Vagina (tissue), 2 donors: ENCODE measurements around the gene ANOS1. TPM values are rescaled to one million over a fixed set of nuclear protein-coding genes. Genes with fewer than 3 reads are reported as not detected.

Experiments
- DNase-seq, 2 donors: peaks; one replicate each; pipeline ENCODE4 v3.0.0-alpha.2; 2017; ENCODE audit errors: extremely low spot score in 2 of 2
- H3K27ac ChIP-seq: fragments of 200-600 bp; sonication (generic); one replicate; pipeline ENCODE4 v1.5.1; 2019
- H3K27me3 ChIP-seq: fragments of 200-600 bp; sonication (generic); one replicate; pipeline ENCODE4 v1.5.1; 2019
- H3K36me3 ChIP-seq, 2 donors: fragments of 200-600 bp; sonication (generic); one replicate each; pipeline ENCODE4 v1.5.1; 2017 to 2019
- H3K4me1 ChIP-seq: fragments of 200-600 bp; sonication (generic); one replicate; pipeline ENCODE4 v1.5.1; 2019
- H3K4me3 ChIP-seq, 2 donors: fragments of 200-600 bp; sonication (generic); 1 replicate in 1 of 2; 2 replicates in 1 of 2; pipeline ENCODE4 v1.5.1; 2016 to 2019
- H3K9me3 ChIP-seq: fragments of 200-600 bp; sonication (generic); one replicate; pipeline ENCODE4 v1.5.1; 2019
- POLR2A ChIP-seq, 2 donors: fragments of 450-650 bp; IDR thresholded peaks; one replicate each; pipeline ENCODE4 v1.6.1; 2017; ENCODE audit warnings: antibody characterized with exemption in 2 of 2, mild to moderate bottlenecking in 2 of 2, moderate library complexity in 2 of 2
- POLR2AphosphoS5 ChIP-seq, 2 donors: sonication (generic); formaldehyde crosslinking; IDR thresholded peaks; one replicate each; pipeline ENCODE4 v1.9.0; 2017; ENCODE audit warnings: antibody characterized with exemption in 2 of 2, mild to moderate bottlenecking in 2 of 2, low read depth in 1 of 2; ENCODE audit not compliant: insufficient read depth in 1 of 2
- intact Hi-C: fragments of 100-400 bp; cut with DNase I; formaldehyde crosslinking; loops from one replicate; pipeline ENCODE4 v1.15.1; 2023
- total RNA-seq: library from RNA; depleted of rRNA; stranded (reverse); fragments of >200 nt; gene quantifications from one replicate; pipeline ENCODE4 v1.2.3, GENCODE V29; 2016
- TF ChIP-seq, protein P1 (sequence below), 3 experiments: fragments of 450-650 bp in 2 of 3; fragments of 200-600 bp in 1 of 3; sonication (generic) in 1 of 3; IDR thresholded peaks; one replicate each; pipeline ENCODE4 v1.5.1; 2017 to 2019; ENCODE audit warnings: antibody characterized with exemption in 3 of 3, mild to moderate bottlenecking in 2 of 3, moderate library complexity in 2 of 3

ANOS1 gene
- total RNA-seq, 1 donor from 2014 or later, result 3.2 TPM

DNA sequence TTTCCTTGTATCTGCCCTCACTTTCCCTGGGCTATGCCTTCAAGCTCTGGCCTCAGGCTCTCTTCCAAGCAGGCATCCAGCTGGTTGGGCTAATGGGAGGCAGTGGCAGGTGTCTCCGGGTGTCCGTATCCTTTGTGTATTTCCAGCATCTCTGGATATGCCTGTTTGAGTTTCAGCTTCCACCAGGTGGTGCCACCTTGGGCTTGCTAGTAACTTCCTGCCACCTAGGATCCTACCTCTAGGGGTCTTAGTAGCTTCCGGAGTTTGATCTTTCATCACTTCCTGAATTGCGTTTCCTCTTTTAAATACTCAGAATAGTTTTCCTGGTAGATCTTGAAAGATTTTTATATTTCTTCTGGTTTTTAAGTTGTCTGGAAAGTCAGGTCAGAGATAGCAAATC is 23.2 kb upstream of the ANOS1 start:
- H3K27me3 ChIP-seq, result no peaks in the 10 kb centered on the region
- H3K27ac ChIP-seq, result no peak overlapping the region
- no peaks in the 10 kb centered on the region for H3K36me3 ChIP-seq
- no peak for DNase-seq
- H3K4me3 ChIP-seq, result no peak overlapping the region
- H3K4me1 ChIP-seq, result no peaks in the 10 kb centered on the region
- TF ChIP-seq POLR2AphosphoS5 (IDR thresholded peaks at IDR 0.05; ENCODE audit: insufficient read depth in 1 of 2, low read depth in 1 of 2) (no peak), POLR2A (IDR thresholded peaks at IDR 0.05) (no peak)
- TF ChIP-seq, protein P1, sequence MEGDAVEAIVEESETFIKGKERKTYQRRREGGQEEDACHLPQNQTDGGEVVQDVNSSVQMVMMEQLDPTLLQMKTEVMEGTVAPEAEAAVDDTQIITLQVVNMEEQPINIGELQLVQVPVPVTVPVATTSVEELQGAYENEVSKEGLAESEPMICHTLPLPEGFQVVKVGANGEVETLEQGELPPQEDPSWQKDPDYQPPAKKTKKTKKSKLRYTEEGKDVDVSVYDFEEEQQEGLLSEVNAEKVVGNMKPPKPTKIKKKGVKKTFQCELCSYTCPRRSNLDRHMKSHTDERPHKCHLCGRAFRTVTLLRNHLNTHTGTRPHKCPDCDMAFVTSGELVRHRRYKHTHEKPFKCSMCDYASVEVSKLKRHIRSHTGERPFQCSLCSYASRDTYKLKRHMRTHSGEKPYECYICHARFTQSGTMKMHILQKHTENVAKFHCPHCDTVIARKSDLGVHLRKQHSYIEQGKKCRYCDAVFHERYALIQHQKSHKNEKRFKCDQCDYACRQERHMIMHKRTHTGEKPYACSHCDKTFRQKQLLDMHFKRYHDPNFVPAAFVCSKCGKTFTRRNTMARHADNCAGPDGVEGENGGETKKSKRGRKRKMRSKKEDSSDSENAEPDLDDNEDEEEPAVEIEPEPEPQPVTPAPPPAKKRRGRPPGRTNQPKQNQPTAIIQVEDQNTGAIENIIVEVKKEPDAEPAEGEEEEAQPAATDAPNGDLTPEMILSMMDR (IDR thresholded peaks at IDR 0.05), result no peak
- H3K9me3 ChIP-seq, result no peaks in the 10 kb centered on the region
- intact Hi-C loops, result no loop called here

DNA sequence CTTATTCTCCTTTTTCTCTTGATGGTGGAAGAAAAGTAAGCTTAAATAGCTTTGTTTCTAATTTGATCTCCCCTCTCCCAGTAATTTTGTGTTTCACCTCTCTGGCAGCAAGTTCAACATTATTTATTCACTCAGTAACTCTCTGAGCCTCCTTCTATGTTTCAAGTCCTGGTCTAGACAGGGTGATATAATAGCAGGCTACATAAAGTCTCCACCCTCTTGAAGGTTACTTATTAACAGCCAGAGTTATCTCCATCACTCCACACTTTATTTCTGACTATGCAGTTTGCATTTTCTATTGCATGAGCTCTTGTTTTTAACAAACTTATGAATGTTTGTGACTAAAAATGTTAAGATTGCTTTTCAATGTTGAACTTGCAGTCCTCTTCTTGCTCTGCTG is 17.8 kb upstream of the ANOS1 start:
- H3K27ac ChIP-seq, result no peak overlapping the region
- no peaks in the 10 kb centered on the region for H3K4me1 ChIP-seq
- no peak overlapping the region for H3K4me3 ChIP-seq
- no peak for DNase-seq
- no peaks in the 10 kb centered on the region for H3K36me3 ChIP-seq
- TF ChIP-seq POLR2A (IDR thresholded peaks at IDR 0.05), result no peak
- TF ChIP-seq POLR2AphosphoS5 (IDR thresholded peaks at IDR 0.05; ENCODE audit: insufficient read depth in 1 of 2, low read depth in 1 of 2), result no peak
- TF ChIP-seq, protein P1 (IDR thresholded peaks at IDR 0.05), result no peak
- no peaks in the 10 kb centered on the region for H3K9me3 ChIP-seq
- H3K27me3 ChIP-seq, result no peaks in the 10 kb centered on the region
- intact Hi-C loops, result no loop called here

DNA sequence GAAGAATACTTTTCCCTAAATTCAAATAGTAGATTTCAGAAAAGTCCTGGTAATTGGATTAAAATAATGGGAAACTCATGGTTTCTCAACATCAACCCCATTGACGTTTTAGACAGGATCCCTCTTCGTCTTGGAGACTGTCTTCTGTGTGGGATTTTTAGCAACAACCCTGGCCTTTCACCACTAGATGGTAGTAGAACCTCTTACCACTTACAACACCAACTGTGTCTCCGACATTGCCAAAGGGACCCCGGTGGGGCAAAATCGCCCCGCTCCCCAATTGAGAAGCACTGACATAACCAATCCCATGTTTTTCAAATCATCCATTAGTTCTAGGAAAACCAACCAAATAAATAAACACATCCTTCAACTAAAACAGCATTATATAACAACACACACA is 16.9 kb upstream of the ANOS1 start:
- Histone ChIP-seq H3K9me3 (no peaks in the 10 kb centered on the region), H3K27me3 (peaks cover 3% of the 10 kb centered on the region), H3K4me1 (no peaks in the 10 kb centered on the region), H3K36me3 (no peaks in the 10 kb centered on the region), H3K27ac (no peak overlapping the region), H3K4me3 (no peak overlapping the region)
- intact Hi-C loops, result no loop called here
- DNase-seq, result no peak
- TF ChIP-seq POLR2AphosphoS5 (IDR thresholded peaks at IDR 0.05; ENCODE audit: insufficient read depth in 1 of 2, low read depth in 1 of 2) (no peak), POLR2A (IDR thresholded peaks at IDR 0.05) (no peak)
- TF ChIP-seq, protein P1 (IDR thresholded peaks at IDR 0.05), result peak in 1 of 3 experiments; percentile 34

DNA sequence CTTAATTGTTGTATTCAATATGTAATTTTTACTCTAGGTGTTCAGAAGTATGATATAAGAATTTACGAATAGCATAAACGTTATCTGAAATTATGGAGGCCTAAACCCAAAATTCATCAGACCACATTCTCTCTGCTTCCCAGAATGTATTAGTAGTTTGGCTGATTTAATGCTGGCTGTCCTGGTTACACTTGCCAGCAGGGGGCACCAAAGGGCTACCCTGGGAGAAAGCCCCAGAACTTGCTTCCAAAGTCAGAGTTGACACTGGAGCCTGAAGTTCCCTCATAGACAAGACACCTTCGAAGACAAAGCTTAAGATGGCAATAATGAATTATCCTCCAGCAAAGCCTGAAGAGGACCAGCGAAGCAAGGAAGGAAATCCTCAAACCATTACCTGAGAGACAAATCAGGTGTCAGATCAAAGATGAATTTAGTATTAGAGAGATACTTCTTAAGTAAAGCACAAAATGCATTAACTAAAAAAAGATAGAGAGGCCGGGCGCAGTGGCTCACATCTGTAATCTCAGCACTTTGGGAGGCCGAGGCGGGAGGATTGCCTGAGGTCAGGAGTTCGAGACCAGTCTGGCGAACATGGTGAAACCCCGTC is 11.3 kb upstream of the ANOS1 start:
- H3K27me3 ChIP-seq, result peaks cover 3% of the 10 kb centered on the region
- TF ChIP-seq, protein P1 (IDR thresholded peaks at IDR 0.05), result peak in 2 of 3 experiments; percentile 22 to 33
- TF ChIP-seq POLR2AphosphoS5 (IDR thresholded peaks at IDR 0.05; ENCODE audit: insufficient read depth in 1 of 2, low read depth in 1 of 2), result no peak
- intact Hi-C loops, result no loop called here
- H3K36me3 ChIP-seq, result no peaks in the 10 kb centered on the region
- H3K4me1 ChIP-seq, result no peaks in the 10 kb centered on the region
- H3K4me3 ChIP-seq, result no peak overlapping the region
- DNase-seq, result no peak
- H3K27ac ChIP-seq, result no peak overlapping the region
- H3K9me3 ChIP-seq, result no peaks in the 10 kb centered on the region

DNA sequence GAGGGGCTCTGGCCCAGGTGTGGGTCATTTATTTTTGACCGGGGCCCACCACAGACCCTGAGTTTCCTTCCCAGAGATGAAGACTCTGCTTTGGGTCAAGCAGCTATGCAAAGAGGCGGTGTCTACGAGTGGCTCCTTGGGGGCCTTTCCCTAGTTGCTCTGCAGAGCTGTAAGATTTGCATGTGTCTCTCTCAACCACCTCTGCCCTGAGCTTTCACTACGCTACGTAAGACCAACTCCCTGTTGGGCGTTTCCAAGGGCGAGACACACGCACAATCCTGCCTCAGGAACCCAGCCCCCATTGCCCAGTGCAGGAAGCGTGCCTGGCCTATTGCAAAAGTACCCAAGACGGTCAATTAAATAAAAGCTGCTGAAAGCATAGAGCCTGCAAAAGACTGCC is 10.0 kb upstream of the ANOS1 start:
- Histone ChIP-seq H3K4me1 (no peaks in the 10 kb centered on the region), H3K27ac (no peak overlapping the region), H3K9me3 (no peaks in the 10 kb centered on the region), H3K36me3 (no peaks in the 10 kb centered on the region), H3K4me3 (no peak overlapping the region), H3K27me3 (peaks cover 3% of the 10 kb centered on the region)
- intact Hi-C loops, result no loop called here
- no peak for DNase-seq
- TF ChIP-seq, protein P1 (IDR thresholded peaks at IDR 0.05), result no peak
- no peak for TF ChIP-seq POLR2A (IDR thresholded peaks at IDR 0.05)
